Testis (tissue), 2 donors: Measurements from ENCODE around the gene OR5B12.

Experiments
- CTCF ChIP-seq, 3 experiments: fragments of 450-650 bp in 2 of 3; fragments of 200-600 bp in 1 of 3; sonication (generic) in 1 of 3; IDR thresholded peaks; one replicate each; pipeline ENCODE4 v1.5.1; 2016 to 2019; ENCODE audit warnings: antibody characterized with exemption in 3 of 3, mild to moderate bottlenecking in 2 of 3, moderate library complexity in 1 of 3
- POLR2A ChIP-seq: fragments of 450-650 bp; IDR thresholded peaks from one replicate; pipeline ENCODE4 v1.6.1; 2017; ENCODE audit warnings: antibody characterized with exemption, mild to moderate bottlenecking, moderate library complexity

- no peak for TF ChIP-seq CTCF (IDR thresholded peaks at IDR 0.05)
- TF ChIP-seq POLR2A = no peak
These were observed 3.5 kb downstream of the OR5B12 start for GRCh38 chr11:58438486-58438885.
